ENCODE results near the gene TRIM59. TPM values are rescaled to one million over a fixed set of nuclear protein-coding genes. Genes with fewer than 3 reads are reported as not detected.
A peak's percentile ranks its signal among the peaks of the same experiment; 100 is the strongest.

Gene TRIM59
- total and polyA plus RNA-seq, 9 of the 15 experiments (the other 6 are each of a cell fraction or from before 2014, with no cell fraction given), result 16.8 to 101 (median 34.8) TPM

- TF ChIP-seq ZNF133 (CRISPR knock-in tag; IDR thresholded peaks at IDR 0.05) (no peak), XRCC3 (IDR thresholded peaks at IDR 0.05) (no peak), BRCA1 (IDR thresholded peaks at IDR 0.05) (no peak), BRCA1 (CRISPR knock-in tag; IDR thresholded peaks at IDR 0.05) (no peak), ELK1 (CRISPR knock-in tag; IDR thresholded peaks at IDR 0.05) (no peak), TBL1XR1 (IDR thresholded peaks at IDR 0.05; ENCODE audit: low read length in 2 of 2) (no peak), FOXA1 (IDR thresholded peaks at IDR 0.05; ENCODE audit: borderline replicate concordance) (no peak), NCOR1 (IDR thresholded peaks at IDR 0.05) (0 out of 2 replicates have a peak, but pooled peaks have one; percentile 2), NCOA6 (IDR thresholded peaks at IDR 0.05) (peak; percentile 40; the same call in 1 of the 2 replicates), NCOA2 (IDR thresholded peaks at IDR 0.05; ENCODE audit: partially characterized antibody in 2 of 2) (no peak), ZNF561 (CRISPR knock-in tag; conservative IDR thresholded peaks at IDR 0.05) (no peak), FOXP1 (CRISPR knock-in tag; IDR thresholded peaks at IDR 0.05) (peak; percentile 95), CBX3 (IDR thresholded peaks at IDR 0.05; ENCODE audit: borderline replicate concordance in 1 of 2, low read length in 2 of 2) (peak in 1 of 2 experiments; percentile 91; a peak in 1 of 3 replicates)
- TF ChIP-seq, protein P1, sequence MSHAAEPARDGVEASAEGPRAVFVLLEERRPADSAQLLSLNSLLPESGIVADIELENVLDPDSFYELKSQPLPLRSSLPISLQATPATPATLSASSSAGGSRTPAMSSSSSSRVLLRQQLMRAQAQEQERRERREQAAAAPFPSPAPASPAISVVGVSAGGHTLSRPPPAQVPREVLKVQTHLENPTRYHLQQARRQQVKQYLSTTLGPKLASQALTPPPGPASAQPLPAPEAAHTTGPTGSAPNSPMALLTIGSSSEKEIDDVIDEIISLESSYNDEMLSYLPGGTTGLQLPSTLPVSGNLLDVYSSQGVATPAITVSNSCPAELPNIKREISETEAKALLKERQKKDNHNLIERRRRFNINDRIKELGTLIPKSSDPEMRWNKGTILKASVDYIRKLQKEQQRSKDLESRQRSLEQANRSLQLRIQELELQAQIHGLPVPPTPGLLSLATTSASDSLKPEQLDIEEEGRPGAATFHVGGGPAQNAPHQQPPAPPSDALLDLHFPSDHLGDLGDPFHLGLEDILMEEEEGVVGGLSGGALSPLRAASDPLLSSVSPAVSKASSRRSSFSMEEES (CRISPR knock-in tag; IDR thresholded peaks at IDR 0.05), result no peak
- TF ChIP-seq, protein P2, sequence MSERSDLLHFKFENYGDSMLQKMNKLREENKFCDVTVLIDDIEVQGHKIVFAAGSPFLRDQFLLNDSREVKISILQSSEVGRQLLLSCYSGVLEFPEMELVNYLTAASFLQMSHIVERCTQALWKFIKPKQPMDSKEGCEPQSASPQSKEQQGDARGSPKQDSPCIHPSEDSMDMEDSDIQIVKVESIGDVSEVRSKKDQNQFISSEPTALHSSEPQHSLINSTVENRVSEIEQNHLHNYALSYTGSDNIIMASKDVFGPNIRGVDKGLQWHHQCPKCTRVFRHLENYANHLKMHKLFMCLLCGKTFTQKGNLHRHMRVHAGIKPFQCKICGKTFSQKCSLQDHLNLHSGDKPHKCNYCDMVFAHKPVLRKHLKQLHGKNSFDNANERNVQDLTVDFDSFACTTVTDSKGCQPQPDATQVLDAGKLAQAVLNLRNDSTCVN (CRISPR knock-in tag; IDR thresholded peaks at IDR 0.05), result peak; percentile 49; the same call in 1 of the 2 replicates
- TF ChIP-seq, protein P3, sequence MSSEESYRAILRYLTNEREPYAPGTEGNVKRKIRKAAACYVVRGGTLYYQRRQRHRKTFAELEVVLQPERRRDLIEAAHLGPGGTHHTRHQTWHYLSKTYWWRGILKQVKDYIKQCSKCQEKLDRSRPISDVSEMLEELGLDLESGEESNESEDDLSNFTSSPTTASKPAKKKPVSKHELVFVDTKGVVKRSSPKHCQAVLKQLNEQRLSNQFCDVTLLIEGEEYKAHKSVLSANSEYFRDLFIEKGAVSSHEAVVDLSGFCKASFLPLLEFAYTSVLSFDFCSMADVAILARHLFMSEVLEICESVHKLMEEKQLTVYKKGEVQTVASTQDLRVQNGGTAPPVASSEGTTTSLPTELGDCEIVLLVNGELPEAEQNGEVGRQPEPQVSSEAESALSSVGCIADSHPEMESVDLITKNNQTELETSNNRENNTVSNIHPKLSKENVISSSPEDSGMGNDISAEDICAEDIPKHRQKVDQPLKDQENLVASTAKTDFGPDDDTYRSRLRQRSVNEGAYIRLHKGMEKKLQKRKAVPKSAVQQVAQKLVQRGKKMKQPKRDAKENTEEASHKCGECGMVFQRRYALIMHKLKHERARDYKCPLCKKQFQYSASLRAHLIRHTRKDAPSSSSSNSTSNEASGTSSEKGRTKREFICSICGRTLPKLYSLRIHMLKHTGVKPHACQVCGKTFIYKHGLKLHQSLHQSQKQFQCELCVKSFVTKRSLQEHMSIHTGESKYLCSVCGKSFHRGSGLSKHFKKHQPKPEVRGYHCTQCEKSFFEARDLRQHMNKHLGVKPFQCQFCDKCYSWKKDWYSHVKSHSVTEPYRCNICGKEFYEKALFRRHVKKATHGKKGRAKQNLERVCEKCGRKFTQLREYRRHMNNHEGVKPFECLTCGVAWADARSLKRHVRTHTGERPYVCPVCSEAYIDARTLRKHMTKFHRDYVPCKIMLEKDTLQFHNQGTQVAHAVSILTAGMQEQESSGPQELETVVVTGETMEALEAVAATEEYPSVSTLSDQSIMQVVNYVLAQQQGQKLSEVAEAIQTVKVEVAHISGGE (CRISPR knock-in tag; IDR thresholded peaks at IDR 0.05), result peak in 2 of 3 experiments; percentile 5 to 88; a peak in 2 of 6 replicates
Measured at GRCh38 chr3:160449636-160450598, at the start of gene TRIM59 (continued).
